ENCODE measurements around the gene RHOD. TPM values are rescaled to one million over a fixed set of nuclear protein-coding genes. Genes with fewer than 3 reads are reported as not detected.

The RHOD gene
- total and polyA plus RNA-seq, 12 donors, result 1.3 to 52.2 (median 3.5) TPM

GRCh38 chr11:67027483-67027930 is 29.1 kb upstream of the RHOD start:
- no peaks in the 10 kb centered on the region for H3K27me3 ChIP-seq
- no peak overlapping the region for H3K27ac ChIP-seq
- TF ChIP-seq, protein P1, sequence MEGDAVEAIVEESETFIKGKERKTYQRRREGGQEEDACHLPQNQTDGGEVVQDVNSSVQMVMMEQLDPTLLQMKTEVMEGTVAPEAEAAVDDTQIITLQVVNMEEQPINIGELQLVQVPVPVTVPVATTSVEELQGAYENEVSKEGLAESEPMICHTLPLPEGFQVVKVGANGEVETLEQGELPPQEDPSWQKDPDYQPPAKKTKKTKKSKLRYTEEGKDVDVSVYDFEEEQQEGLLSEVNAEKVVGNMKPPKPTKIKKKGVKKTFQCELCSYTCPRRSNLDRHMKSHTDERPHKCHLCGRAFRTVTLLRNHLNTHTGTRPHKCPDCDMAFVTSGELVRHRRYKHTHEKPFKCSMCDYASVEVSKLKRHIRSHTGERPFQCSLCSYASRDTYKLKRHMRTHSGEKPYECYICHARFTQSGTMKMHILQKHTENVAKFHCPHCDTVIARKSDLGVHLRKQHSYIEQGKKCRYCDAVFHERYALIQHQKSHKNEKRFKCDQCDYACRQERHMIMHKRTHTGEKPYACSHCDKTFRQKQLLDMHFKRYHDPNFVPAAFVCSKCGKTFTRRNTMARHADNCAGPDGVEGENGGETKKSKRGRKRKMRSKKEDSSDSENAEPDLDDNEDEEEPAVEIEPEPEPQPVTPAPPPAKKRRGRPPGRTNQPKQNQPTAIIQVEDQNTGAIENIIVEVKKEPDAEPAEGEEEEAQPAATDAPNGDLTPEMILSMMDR (IDR thresholded peaks at IDR 0.05), result no peak
- no peak for TF ChIP-seq POLR2A (IDR thresholded peaks at IDR 0.05)
- peaks cover 11 to 26% of the 10 kb centered on the region in 2 donors for H3K4me1 ChIP-seq (replicated peaks in 1 of 2)
- intact Hi-C loops (cut with DNase I), result no loop called here
- H3K36me3 ChIP-seq (replicated peaks in 1 of 2), result no peaks in the 10 kb centered on the region
- H3K4me3 ChIP-seq, result no peak overlapping the region
- H3K9me3 ChIP-seq (replicated peaks in 1 of 3), result no peaks in the 10 kb centered on the region
- no peak for DNase-seq
- WGBS, 4 donors, result 79 to 92% (median 86%) methylated on average over 10 to 12 of the region's 12 CpGs

DNA sequence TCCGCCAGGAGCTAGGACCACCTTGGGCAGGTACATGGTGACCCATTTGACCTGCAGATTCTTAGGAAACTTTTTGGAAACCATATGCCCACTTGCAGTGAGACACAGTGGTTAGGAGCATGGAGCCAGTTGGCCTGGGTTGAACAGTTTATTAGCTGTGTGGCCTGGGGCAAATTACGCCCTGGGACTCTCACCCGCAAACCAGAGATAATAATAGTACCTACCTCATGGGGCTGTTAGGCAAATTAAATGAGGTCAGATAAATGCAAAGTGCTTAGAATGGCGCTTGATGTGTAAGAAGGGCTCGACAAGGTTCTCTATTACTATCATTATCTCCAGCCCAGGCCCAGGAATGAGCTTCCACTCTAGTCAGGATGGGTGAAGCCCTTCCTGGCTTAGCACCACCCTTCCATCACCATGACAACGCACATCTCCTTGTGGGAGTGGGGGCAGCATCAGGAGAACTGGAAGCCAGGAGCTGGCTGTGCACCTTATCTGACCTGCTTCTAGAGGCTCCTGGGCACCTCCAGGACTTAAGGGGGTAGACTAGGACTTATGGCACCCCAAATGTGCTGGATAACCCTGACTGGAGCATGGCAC is 28.6 kb upstream of the RHOD start:
- Histone ChIP-seq H3K36me3 (replicated peaks in 1 of 2) (no peaks in the 10 kb centered on the region), H3K9me3 (replicated peaks in 1 of 3) (no peaks in the 10 kb centered on the region), H3K4me3 (no peak overlapping the region), H3K27me3 (no peaks in the 10 kb centered on the region), H3K4me1 (replicated peaks in 1 of 2) (peaks cover 16 to 24% of the 10 kb centered on the region in 2 donors), H3K27ac (no peak overlapping the region)
- no peak for DNase-seq
- intact Hi-C loops (cut with DNase I), result no loop called here
- 81 to 94% (median 86%) methylated on average over 3 to 6 of the region's 6 CpGs for WGBS, 4 donors
- no peak for TF ChIP-seq POLR2A (IDR thresholded peaks at IDR 0.05)
- TF ChIP-seq, protein P1 (IDR thresholded peaks at IDR 0.05), result no peak

- intact Hi-C loops (cut with DNase I), result no loop called here
- 54 to 85% (median 79%) methylated on average over 6 of the region's 6 CpGs for WGBS, 4 donors
- Histone ChIP-seq H3K27me3 (no peaks in the 10 kb centered on the region), H3K4me3 (no peak overlapping the region), H3K4me1 (replicated peaks in 1 of 2) (peaks cover 27 to 30% of the 10 kb centered on the region in 2 donors), H3K27ac (no peak overlapping the region), H3K9me3 (replicated peaks in 1 of 3) (no peaks in the 10 kb centered on the region), H3K36me3 (replicated peaks in 1 of 2) (no peaks in the 10 kb centered on the region)
- TF ChIP-seq, protein P1 (IDR thresholded peaks at IDR 0.05), result no peak
- TF ChIP-seq POLR2A (IDR thresholded peaks at IDR 0.05), result no peak
- peak in 1 of 7 donors; percentile 31 for DNase-seq
These were observed 27.5 kb upstream of the RHOD start for GRCh38 chr11:67029146-67029545.

- 66 to 72% (median 68%) methylated on average over 8 to 9 of the region's 9 CpGs for WGBS, 4 donors
- Histone ChIP-seq H3K4me1 (replicated peaks in 1 of 2) (peaks cover 27 to 31% of the 10 kb centered on the region in 2 donors), H3K27ac (peak overlapping the region in 3 of 5 donors; percentile 86 to 91 (median 88)), H3K27me3 (no peaks in the 10 kb centered on the region), H3K36me3 (replicated peaks in 1 of 2) (no peaks in the 10 kb centered on the region), H3K9me3 (replicated peaks in 1 of 3) (no peaks in the 10 kb centered on the region), H3K4me3 (no peak overlapping the region)
- intact Hi-C loops (cut with DNase I), result no loop called here
- peak in 1 of 7 donors; percentile 47 for DNase-seq
- TF ChIP-seq, protein P1 (IDR thresholded peaks at IDR 0.05), result no peak
- TF ChIP-seq POLR2A (IDR thresholded peaks at IDR 0.05), result no peak
These were observed 25.7 kb upstream of the RHOD start for GRCh38 chr11:67030976-67031375.
